Stimulated activated CD8-positive, alpha-beta memory T cell treated with anti-CD3 and anti-CD28 coated beads, Interleukin-15, amount 100 ng/mL, for 1 hour (primary cell): Measurements from ENCODE around the gene PLA2G4E.
A peak's percentile ranks its signal among the peaks of the same experiment; 100 is the strongest.

Experiments used
- DNase-seq: peaks from one replicate; pipeline ENCODE4 v3.0.0-alpha.2; 2020; ENCODE audit warnings: low read depth

PLA2G4E gene

DNA sequence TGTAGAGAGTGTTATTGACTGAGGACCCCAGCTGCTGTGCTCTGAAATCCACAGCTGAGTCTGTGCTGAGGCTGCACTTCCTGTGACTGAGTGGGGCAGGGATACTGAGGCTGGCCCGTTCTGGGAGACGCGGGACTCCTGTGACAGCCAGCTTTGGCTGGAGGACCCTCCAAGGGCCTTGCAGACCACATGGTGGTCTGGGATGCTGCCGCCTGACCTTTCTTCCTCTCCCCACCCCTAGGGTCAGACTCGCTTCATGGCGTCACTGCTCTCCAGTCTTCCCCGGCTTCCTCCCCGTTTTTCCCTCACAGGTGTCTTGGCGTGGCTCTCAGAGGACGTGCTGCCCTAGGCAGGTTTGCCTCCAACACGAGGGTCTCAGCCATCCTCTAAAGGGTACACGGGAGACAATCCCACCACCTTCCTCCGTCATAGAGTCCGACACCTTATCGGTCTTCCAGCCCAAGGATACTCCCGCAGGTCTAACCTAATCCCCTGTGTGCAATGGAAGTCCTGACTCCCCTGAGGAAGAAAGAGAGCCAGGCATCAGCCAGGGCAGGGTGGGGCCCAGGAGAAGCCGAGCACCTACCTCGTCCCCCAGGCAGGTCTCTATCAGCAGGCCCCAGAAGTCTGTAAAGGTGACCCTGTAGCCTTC, 28.6 kb downstream of the PLA2G4E start:
- DNase-seq: no peak

DNA sequence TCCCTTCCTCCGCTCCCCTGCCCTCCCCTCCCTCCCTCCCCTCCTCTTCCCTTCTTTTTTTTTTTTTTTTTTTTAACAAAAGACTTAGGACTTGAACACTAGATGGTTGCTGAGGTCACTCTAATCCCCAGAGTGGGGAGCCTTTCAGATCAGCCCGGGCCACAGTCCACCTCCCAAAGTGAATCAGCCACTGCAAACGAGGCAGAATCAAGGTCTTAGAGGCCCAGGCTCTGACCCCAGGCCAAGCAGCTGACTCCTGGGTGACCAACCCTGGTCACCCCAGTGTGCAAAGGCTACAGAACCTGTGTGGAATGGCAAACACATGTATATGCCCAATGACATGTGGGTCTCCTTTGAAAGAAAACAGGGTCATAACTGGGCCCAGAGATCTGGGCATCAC, 30.2 kb downstream of the PLA2G4E start:
- DNase-seq: no peak

DNA sequence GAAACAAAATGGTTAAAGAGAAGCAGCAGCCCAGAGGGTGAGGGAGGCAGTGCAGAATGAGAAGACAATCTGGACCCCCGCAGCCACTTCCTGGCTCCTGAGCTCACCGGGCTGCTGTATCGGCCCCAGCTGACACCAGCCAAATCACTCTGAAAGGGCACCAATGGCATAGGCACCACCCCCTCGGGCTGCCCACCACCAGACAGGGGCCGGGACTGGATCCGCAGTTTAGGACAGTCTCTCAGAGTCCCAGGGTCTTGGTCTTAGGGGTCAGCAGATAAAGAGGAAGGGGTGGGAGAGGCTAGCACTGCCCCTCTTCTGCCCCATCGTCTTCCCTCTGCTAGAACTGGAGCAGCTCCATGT, 30.6 kb downstream of the PLA2G4E start:
- DNase-seq: no peak

DNA sequence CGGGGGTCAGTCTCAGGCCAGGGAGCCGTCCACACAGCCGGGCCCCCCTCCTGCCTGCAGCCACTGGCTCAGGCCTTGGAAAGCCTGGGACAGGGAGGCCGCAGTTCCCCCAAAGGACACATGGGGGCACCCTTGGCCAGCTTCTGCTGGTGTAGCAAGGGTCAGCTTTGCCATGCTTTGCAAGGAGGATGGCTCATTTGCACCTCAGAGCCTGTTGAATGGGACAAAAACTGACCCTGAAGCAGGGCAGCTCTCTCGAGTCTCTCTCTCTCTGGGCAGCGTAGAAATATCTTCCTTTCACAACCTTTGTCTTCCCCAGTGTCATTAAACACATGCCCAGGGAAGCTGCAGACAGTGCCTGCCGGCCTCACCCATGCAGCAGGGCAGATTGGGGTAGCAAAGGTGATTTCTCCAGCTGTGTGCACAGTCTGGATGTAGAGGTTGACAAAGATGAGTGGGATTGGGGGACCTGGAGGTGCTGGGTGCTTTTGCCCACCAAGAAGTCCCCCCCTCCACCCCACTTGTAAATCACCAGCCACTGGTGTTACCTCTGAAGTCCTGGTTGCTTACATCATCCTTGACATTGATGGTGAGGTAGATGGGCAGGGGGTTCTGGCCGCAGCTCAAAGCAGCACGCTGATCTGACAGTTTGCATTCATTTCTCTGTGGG, 31.1 kb downstream of the PLA2G4E start:
- peak; percentile 78 for DNase-seq

DNA sequence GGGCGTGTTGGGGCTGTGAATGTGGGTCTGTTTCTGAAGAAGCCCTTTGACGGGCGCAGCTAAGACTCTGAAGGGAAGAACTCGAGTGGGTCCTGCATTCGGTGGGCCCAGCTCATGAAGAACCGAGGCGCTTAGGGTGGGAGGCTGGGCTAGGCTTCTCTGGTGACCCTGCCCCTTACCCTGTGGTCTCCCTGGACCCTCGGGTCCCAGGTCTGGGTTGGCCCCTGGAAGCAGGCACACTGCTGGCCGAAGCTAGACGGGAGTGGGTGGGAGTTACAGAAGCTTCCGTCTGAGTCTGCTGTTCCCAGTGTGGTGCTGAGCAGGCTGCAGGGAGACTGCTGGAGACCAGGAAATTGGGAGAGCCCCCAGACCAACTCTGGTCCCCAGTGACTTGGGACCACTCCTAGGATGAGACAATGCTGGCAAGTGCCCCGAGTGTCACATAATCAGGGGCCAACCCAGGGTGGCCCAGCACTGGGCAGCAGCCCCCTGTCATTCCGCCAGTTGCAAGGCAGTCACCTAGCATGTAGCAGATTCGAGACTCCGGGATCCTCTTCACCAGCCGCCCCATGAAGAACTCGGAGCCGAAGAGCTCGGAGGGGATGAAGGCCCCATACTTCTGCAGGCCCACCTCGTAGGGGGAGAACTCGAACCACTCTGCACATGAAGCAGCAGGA, 31.8 kb downstream of the PLA2G4E start:
- no peak for DNase-seq

DNA sequence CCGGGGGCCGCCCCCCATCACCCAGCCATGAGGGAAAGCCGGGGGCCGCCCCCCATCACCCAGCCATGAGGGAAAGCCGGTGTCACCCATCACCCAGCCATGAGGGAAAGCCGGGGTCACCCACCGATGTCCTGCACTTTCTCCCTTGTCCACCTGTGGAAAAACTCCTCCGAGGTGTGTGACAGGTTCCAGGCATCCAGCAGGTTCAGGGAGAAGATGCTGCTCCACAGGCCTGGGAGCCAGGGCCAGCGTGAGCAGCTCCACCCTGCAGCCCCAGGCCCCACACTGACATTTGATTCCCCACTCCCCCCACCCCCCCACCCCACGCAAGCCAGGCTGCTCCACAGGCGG, 32.9 kb downstream of the PLA2G4E start:
- no peak for DNase-seq

DNA sequence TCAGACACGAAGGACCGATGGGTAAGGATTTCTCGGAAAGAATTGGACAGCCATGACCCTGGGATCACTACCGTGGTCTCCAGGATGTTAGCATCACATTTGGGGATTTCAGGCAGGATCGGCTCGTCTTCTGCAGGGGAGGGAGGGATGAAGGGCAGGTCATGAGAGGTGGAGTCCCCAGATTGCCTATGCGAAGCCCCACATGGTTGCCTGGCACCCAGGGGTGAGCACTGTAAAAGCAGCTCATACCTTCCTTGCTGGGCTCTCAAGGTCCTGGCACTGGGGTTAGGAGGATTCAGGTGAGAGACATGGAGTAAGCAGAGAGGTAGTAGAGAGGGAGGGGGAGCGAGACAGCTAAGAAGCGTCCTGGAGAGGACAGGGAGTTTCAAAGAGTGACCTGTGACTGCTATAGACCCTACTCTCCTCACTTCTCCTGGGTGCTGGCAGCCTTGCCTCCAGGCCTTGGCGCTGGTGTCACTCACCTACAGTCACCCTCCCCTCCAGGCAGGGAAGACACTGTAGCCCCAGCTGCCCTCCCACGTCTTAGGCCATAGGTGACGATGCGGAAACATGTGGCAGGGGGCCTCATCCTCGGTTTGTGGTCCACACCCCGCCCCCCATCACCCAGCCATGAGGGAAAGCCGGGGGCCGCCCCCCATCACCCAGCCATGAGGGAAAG, 33.5 kb downstream of the PLA2G4E start:
- no peak for DNase-seq

DNA sequence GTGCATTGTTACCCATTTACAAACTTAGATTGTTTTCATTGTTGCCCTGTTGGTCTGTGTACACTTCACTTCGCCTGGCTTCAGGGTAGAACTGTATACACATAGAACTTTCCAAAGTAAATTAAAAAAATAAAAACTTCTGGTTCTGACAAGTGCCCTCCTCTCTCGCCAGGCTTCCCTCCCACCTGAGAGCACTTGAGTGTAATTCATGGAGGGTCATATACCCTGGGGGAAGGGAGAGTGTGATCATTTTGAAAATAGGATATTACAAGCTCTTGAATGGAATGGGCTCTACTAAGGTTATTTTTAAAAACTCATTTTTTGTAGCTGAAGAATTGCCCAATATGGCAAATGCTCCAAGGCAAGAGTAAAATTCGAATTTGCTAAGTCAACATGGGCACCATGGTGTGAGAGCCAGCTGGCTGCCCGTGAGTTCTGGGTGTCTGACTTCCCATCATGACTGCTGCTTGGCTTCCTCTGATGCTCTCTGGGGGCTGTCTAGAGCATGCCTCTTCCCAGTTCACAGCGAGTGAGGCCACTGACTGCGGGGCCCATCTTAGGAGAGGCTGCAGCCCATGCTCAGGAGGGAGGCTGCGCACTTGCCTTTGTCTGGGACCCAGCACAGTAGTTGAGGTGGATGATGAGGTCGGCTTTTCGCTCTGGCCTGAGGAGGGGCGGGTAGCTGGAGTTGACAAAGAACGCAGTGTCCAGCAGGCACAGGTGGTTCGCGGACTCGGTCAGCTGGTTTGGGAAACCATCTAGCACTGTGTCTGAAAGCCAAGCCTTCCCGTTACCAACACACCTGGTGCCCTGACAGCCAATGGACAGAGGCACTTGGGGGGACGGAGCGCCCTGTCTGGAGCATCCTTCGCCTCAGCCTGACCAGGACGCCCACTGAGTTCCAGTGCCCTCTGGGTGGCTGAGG, 35.3 kb downstream of the PLA2G4E start:
- DNase-seq: no peak

DNA sequence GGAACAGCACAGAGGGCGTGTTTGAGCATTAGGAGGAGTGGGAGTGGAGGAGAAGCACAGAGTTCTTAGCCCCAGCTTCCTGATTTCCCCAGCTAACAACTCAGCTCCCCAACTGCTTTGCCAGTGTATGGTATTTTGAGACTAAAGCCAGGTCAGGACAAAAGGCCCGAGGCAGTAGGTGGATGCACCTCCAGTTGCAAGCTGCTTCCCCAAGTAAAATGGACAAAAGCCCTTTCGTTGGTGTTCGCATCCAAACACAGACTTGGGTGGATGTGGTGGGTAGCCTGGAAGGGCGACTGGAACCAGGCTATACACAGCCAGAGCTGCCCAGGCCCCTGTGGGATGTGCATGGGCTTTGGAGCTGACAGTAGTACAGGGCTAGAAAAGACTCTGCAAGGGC, 36.2 kb downstream of the PLA2G4E start:
- no peak for DNase-seq

DNA sequence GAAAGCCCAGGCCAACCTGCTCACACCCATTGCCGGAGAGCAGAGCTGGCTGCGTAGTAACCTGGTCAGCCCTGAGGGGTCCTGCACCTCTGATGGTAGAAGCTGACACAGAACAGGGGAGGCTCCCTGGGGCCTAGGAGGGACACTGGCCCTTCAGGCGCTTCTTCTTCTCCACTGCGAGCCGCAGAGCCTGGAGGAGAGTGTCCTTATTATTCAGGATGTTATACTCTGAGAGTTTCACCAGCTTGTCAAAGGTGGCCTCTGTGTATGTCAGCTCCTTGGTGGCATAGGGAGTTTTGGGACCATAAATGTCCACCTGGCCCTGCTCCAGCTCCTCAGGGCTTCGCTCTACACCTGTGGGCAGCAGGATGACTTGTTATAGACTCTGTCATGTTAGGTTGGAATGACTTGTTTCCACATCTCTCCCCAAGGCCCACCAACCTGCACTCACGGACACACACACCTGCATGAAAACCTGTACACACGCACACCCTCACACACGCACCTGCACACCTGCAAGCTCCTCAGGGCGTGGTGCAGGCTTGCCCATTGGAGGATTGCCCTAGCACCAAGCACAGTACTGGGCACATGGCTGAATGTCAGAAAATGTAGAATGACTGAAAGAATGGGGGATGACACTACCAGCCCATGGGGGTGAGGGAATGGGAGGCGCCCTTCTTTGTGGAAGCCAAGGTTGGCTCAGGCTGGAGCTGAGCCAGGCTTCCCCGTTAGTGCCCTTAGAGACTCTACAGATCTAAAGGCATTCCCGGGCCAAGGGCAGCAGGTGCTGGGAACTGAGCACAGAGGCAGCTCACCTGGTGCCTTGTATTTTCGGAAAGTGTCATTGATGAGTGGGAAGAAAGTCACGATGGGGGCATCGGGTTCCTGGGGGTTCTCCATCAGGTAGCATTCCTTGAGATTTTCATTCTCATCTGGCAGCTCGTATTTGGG, 36.9 kb downstream of the PLA2G4E start:
- DNase-seq: no peak

DNA sequence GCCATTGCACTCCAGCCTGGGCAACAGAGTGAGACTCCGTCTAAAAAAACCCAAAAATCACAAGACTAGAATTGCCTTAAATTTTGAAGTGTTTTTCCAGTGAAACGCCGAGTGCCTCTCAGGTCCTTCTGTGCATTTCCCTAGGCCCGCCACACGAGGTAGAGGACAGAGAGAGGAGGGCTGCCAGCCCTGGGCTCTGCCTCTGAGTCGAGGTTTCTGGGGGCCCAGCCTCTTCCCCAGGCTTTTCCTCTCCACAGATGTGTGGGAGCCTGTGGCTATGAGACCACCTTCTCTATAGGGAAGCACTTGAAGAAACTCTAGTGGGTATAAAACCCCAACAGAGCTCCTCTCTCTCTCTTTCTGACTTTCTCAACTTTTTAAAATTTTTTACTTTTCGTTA, 37.6 kb downstream of the PLA2G4E start:
- no peak for DNase-seq

DNA sequence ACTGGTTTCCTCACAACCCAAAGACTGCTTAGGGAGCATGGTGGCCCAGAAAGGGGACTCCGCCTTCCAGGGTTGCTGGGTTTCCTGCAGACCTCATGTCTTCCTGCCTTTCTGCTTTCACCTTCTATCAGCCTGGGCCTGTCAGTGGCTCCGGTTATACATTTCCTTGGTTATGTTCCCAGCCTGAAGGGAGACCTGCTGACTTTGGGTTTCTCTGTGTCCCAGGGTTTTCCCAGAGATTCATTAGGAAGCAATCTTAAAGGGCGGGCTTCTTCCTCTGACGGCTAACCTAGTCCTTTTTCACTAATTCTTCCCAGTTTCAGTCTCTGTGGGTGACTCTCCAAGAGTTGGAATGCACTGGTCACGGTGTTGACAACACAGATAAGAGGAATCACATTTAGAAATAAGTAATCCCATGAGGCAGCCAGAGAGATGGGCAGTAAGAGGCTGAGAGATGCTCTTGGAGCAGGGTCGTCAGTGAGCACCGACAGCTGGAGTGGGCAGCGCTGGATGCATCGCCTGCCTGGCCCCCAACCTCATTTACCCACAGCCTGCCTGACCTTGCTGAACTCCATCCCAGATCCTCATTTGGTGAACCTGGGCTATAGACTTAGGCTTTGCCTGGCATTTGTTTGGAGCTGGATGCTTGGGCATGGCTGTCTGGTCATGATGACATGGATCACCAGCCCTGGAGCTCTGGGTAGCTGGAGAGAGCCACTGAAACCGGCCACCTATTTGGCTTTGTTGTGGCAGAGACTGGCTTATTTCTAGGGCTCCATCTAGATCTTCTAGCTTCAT, 38.5 kb downstream of the PLA2G4E start:
- DNase-seq: no peak

DNA sequence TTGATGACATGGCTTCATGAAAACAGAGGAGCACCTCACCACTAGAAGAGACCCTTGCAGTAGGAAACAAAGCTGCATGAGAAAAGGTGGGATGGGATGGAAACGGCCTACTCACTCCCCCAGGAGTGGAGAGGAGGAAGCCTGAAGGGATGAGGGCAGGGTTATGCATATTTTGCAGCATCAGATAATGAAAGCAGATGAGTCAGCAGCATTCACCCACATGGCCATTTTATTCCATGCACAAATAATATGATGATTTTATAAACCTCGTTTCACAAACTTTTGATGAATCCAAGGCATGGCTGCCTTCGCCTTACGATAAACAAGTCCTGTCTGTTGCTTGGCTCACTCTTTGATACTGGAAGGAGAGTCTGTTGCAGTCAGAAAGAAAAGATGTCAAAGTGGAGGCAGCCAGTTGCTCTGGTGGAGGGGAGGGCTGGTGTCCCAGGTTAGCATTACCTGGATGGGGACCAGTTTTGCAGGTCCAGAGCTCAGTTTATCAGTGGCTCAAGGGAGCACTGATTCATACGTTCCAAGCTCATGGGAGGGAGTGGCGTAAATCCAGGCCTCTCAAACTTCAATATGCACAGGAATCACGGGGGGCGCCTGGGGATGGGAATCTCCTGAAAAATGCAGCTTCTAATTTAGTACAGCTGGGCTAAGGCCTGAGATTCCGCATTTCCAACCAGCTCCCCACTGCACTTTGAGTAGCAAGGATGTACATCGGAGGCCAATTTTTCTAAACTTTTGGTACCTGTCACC, 39.3 kb downstream of the PLA2G4E start:
- no peak for DNase-seq

DNA sequence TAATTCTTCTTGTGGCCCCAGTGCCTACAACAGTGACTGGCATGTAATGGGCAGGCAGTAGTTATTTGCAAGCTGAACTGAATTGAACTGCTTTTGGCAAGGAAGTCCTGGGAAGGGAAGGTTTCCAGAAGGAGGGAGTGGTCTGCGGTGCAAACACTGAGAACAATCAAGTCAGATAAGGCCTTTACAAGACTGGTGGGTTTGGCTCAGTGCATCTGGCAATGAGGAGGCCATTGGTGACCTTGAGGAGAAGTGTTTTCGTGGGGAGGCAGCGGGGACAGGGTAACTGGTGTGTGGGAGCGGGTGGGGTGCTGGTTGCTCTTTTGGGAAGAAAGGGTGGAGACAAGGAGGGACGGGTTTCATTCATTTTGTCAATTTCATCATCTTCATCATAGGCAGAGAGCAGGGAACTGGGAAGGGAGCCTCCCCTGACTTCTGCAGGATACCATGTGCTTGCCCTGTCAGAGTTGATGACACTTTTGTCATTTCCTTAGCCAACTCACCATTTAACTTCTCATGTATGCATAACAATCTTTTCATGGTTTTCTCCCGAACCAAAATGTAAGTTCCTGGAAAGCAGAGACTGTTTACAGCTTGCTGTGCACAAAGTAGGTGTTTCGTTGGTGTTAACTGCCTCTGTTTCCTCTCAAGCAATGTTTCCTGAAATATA, 40.1 kb downstream of the PLA2G4E start:
- no peak for DNase-seq

DNA sequence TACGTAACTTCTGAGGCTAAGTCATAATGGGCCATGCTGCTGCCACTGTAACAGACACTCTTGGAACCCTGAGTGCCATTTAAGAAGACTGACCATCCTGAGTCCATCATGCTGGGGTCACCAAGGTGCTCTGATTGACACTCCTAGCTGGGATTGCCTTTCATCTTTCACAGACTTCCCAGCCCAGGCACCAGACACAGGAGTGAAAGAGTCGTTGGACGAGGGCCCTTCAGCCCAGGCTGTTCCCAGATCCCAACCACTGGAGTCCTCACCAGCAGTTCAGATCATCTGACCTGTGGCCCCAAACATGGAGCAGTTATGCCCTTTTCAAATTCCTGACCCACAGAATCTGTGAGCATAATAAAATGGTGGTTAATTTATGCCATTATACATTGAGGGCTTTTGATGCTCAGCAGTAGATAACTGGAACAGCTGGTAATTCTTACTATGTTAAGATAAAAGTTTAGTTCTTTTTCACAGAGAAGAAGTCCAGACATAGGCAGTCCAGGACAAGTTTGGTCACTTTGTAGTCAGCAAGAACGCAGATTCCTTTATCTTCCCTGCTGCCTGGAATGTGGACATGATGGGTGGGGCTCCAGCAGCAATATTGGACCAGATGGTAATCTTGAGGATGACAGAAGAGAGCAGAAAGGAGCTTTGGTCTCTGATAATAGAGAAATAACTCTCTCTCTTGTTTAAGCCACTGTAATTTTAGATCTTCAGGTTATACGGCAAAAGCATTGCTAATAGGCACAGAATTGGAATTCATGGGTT, 41.2 kb downstream of the PLA2G4E start:
- no peak for DNase-seq

DNA sequence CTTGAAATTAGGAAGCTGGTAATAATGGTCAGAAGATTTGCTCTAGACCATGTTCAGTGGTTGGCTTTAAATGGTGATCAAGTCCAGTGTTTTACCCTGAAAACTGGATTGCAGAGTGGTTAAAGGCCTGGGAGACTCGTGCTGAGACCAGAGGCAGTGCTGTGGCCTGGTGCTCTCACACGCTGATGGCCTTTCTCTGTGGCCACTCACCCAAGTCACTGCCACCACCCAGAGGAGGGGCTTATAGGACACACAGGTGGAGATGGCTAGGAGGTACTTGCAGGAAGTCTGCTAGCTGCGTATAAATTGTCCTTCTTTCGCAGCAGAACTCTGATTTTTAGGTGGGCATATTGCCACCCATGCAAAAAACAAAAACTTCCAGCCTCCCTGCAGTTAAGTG, 42.3 kb downstream of the PLA2G4E start:
- DNase-seq: no peak

DNA sequence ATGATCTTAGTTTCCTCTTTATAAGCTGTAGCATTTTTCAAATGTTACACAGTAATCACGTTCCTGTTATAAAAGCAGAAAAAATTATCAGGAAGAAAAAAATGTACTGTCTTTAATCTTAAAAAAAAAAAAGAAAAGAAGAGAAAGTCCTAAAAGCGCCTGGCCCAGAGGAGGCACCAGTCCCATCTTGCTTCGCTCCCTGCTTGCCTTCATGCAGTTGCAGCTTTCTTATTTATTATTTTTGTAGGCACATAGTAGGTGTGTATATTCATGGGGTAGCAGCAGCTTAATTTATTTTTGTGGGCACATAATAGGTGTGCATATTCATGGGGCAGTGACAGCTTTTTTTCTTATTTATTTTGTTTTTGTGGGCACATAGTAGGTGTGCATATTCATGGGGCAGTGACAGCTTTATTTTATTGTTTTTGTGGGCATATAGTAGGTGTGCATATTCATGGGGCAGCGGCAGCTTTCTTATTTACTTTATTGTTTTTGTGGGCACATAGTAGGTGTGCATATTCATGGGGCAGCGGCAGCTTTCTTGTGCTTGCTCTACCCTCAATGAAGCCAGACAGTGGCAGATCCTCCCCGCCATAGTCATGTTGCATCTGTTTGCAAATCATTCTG, 43.0 kb downstream of the PLA2G4E start:
- no peak for DNase-seq
